Measurements from ENCODE around the gene IGFBP1.
"Not testable (repeated sequence)": the region's sequence is repeated elsewhere in the genome, so short reads cannot be mapped to it uniquely, and the experiment has no call there.

IGFBP1 gene

GRCh38 chr7:45939574-45939973, 51.3 kb downstream of the IGFBP1 start:
- DNase-seq, result no peak

DNA sequence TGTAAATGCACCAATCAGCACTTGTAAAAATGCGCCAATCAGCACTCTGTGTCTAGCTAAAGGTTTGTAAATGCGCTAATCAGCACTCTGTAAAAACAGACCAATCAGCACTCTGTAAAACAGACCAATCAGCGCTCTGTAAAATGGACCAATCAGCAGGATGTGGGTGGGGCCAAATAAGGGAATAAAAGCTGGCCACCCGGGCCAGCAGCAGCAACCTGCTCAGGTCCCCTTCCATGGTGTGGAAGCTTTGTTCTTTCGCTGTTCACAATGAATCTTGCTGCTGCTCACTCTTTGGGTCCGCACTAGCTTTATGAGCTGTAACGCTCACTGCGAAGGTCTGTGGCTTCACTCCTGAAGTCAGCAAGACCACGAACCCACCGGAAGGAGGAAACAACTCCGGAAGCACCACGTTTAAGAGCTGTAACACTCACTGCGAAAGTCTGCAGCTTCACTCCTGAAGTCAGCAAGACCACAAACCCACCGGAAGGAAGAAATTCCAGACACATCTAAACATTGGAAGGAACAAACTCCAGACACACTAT, 52.0 kb downstream of the IGFBP1 start:
- not testable (repeated sequence) for DNase-seq

GRCh38 chr7:45940939-45941338, 52.7 kb downstream of the IGFBP1 start:
- no peak for DNase-seq
